ENCODE data around the gene ANKRD60. TPM values are rescaled to one million over a fixed set of nuclear protein-coding genes. Genes with fewer than 3 reads are reported as not detected.

Gene ANKRD60
- total and polyA plus RNA-seq, 5 donors: not detected

DNA sequence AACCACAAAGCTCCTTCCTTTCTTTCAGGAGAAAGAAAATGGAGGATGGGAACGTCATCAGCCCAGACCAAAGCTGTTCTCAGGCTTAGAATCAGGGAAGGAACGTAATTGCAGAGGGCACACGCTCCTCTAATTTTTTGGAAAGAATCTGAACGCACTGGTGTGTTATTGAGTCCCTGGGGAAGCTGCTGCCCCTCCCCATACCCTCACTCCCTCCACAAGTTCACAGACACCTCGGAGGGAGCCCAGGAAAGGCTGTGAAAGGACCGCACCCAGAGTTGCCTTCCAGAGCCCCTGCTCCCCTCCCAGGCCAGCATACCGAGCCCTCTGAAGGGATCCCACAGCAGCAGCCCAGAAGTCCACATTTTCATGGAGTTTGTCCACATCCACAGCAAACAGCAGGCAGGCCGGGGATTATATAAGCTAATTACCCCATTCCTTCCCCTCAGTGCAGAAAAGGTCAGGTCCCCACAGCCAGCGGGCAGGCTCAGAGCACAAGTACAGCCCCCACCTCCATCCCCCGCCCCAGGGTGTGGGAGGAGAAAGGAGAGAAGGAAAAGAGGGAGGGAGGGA, 53.7 kb downstream of the ANKRD60 start:
- WGBS: 47% methylated on average over 10 of the region's 10 CpGs
- intact Hi-C loops (cut with DNase I): loop anchor here in 1 of 4 donors (10.0 kb wide), 1 partner anchor 520 kb away; no protein-coding TSS in a partner anchor
- Histone ChIP-seq H3K4me3 (ENCODE audit: low read length) (no peak overlapping the region), H3K27ac (ENCODE audit: low read length) (peak overlapping the region; percentile 90), H3K9me3 (ENCODE audit: control insufficient read depth, low read length) (no peaks in the 10 kb centered on the region), H3K4me1 (ENCODE audit: control insufficient read depth, insufficient read depth, low read length) (no peaks in the 10 kb centered on the region), H3K27me3 (ENCODE audit: control insufficient read depth, insufficient read depth) (no peaks in the 10 kb centered on the region)
- peak; percentile 59 to 85 for ATAC-seq
- peak; percentile 43 to 90 (median 81) for DNase-seq

DNA sequence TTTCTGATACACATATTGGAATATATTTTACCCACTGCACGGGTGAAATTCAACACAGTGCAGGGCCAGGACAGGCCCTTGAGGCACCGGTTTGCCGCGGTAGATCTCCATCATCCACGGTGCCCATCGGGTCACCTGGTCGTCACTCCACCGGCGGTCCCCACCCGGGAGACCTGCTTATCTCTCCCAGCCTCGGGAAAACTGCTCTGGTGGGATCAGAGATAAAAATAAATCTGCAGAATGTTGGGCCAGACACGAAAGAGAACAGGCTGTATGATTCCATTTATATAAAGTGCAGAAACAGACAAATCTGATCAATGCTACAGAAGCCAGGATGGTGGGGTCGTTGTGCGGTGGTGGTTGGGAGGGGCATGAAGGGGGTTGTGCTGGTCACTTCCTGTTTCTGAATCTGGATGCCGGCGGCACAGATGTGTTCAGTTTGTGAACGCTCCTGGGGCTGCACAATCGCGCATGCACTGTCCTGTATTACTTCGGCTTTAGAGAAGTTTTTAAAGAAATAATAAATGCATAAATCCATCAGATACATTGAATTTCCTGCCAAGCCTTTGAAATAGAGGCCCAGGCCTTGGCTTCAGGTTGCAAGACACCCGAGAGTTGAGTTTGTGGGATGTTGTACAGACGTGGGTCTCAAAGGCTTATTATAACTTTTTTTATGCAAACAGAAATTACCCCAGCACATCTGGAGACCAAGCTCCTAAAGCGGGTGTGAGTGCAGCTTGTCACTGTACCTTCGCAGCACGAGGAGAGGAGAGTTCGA, 54.3 kb downstream of the ANKRD60 start:
- intact Hi-C loops (cut with DNase I): loop anchor here in 1 of 4 donors (10.0 kb wide), 1 partner anchor 519 kb away; no protein-coding TSS in a partner anchor
- no peaks in the 10 kb centered on the region for H3K27me3 ChIP-seq (ENCODE audit: control insufficient read depth, insufficient read depth)
- no peak for DNase-seq
- H3K4me3 ChIP-seq (ENCODE audit: low read length): no peak overlapping the region
- peak overlapping the region; percentile 90 for H3K27ac ChIP-seq (ENCODE audit: low read length)
- H3K4me1 ChIP-seq (ENCODE audit: control insufficient read depth, insufficient read depth, low read length): no peaks in the 10 kb centered on the region
- no peak for ATAC-seq
- 46% methylated on average over 26 of the region's 26 CpGs for whole genome bisulfite sequencing
- H3K9me3 ChIP-seq (ENCODE audit: control insufficient read depth, low read length): no peaks in the 10 kb centered on the region

- Histone ChIP-seq H3K27ac (ENCODE audit: low read length) (no peak overlapping the region), H3K4me3 (ENCODE audit: low read length) (no peak overlapping the region), H3K9me3 (ENCODE audit: control insufficient read depth, low read length) (no peaks in the 10 kb centered on the region), H3K27me3 (ENCODE audit: control insufficient read depth, insufficient read depth) (no peaks in the 10 kb centered on the region), H3K4me1 (ENCODE audit: control insufficient read depth, insufficient read depth, low read length) (no peaks in the 10 kb centered on the region)
- intact Hi-C loops (cut with DNase I): loop anchor here in 1 of 4 donors (10.0 kb wide), 1 partner anchor 518 kb away; no protein-coding TSS in a partner anchor
- 86% methylated on average over 9 of the region's 9 CpGs for WGBS
- ATAC-seq (no peak), DNase-seq (no peak)
These were observed 55.4 kb downstream of the ANKRD60 start for GRCh38 chr20:58173091-58173490.

- intact Hi-C loops (cut with DNase I): loop anchor here in 1 of 4 donors (10.0 kb wide), 1 partner anchor 517 kb away; no protein-coding TSS in a partner anchor
- Histone ChIP-seq H3K27me3 (ENCODE audit: control insufficient read depth, insufficient read depth) (no peaks in the 10 kb centered on the region), H3K27ac (ENCODE audit: low read length) (no peak overlapping the region), H3K4me1 (ENCODE audit: control insufficient read depth, insufficient read depth, low read length) (no peaks in the 10 kb centered on the region), H3K9me3 (ENCODE audit: control insufficient read depth, low read length) (no peaks in the 10 kb centered on the region), H3K4me3 (ENCODE audit: low read length) (no peak overlapping the region)
- DNase-seq: no peak
- no peak for ATAC-seq
- 86% methylated on average over 8 of the region's 8 CpGs for WGBS
These were observed 56.5 kb downstream of the ANKRD60 start for GRCh38 chr20:58171796-58172425.

- no peaks in the 10 kb centered on the region for H3K9me3 ChIP-seq (ENCODE audit: control insufficient read depth, low read length)
- H3K4me1 ChIP-seq (ENCODE audit: control insufficient read depth, insufficient read depth, low read length): no peaks in the 10 kb centered on the region
- 88% methylated on average over 4 of the region's 4 CpGs for WGBS
- no peak for DNase-seq
- H3K27me3 ChIP-seq (ENCODE audit: control insufficient read depth, insufficient read depth): no peaks in the 10 kb centered on the region
- intact Hi-C loops (cut with DNase I): no loop called here
- ATAC-seq: no peak
- no peak overlapping the region for H3K4me3 ChIP-seq (ENCODE audit: low read length)
- H3K27ac ChIP-seq (ENCODE audit: low read length): no peak overlapping the region
These were observed 59.0 kb downstream of the ANKRD60 start for GRCh38 chr20:58169450-58169849.

DNA sequence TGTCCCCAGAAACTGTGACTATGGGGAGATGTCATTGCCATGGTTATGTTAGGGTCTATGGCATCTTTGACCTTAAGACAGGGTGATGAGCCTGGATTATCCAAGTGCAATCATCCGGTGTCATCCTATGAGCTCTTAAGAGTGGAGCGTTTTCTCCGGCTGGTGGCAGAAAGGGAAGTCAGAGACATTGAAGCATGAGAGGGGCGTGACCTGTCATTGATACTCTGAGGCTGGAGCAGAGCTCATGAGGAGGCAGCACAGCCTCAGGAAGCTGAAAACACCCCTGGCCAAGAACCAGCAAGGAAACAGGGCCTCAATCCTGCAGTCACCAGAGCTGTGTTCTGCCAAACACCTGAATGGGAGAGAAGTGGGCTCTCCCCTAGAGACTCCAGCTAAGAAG, 59.6 kb downstream of the ANKRD60 start:
- no peak overlapping the region for H3K27ac ChIP-seq (ENCODE audit: low read length)
- no peak overlapping the region for H3K4me3 ChIP-seq (ENCODE audit: low read length)
- H3K9me3 ChIP-seq (ENCODE audit: control insufficient read depth, low read length): no peaks in the 10 kb centered on the region
- intact Hi-C loops (cut with DNase I): no loop called here
- no peak for DNase-seq
- WGBS: 56% methylated on average over 4 of the region's 4 CpGs
- no peaks in the 10 kb centered on the region for H3K27me3 ChIP-seq (ENCODE audit: control insufficient read depth, insufficient read depth)
- no peaks in the 10 kb centered on the region for H3K4me1 ChIP-seq (ENCODE audit: control insufficient read depth, insufficient read depth, low read length)
- ATAC-seq: no peak

DNA sequence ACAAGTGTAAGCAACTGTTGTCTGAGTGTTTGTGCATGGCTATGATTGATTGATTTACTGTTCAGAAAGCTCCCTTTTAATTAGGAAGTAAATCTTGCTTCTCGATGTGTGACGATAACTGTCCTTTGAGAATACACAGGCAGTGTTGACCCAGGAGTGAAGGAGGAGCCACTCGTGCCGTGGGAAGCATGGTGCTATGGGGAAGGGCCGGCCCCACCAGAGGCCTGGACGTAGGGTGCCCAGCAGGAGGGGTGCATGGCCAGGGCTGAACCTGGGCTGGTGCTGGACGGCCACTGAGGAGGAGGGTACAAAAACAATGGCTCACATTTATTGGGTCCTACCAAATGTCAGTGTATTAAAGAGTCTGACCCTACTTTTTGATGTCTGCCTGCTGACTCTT, 60.7 kb downstream of the ANKRD60 start:
- intact Hi-C loops (cut with DNase I): no loop called here
- DNase-seq (no peak), ATAC-seq (no peak)
- Histone ChIP-seq H3K27ac (ENCODE audit: low read length) (no peak overlapping the region), H3K4me1 (ENCODE audit: control insufficient read depth, insufficient read depth, low read length) (no peaks in the 10 kb centered on the region), H3K9me3 (ENCODE audit: control insufficient read depth, low read length) (no peaks in the 10 kb centered on the region), H3K27me3 (ENCODE audit: control insufficient read depth, insufficient read depth) (no peaks in the 10 kb centered on the region), H3K4me3 (ENCODE audit: low read length) (no peak overlapping the region)
- 78% methylated on average over 7 of the region's 7 CpGs for WGBS

Other genes starting within 250 kb of the ANKRD60 start
- 10 to 100 TPM in 1 of 4 donors, 1 to 10 TPM in 3; 7.9 to 10.4 (median 9.3) TPM for gene RAB22A, start 81.1 kb upstream of the ANKRD60 start, total RNA-seq
- 4.1 TPM for gene RAB22A, start 81.1 kb upstream of the ANKRD60 start, polyA plus RNA-seq
- 10 to 100 TPM; 59.6 to 64.7 (median 63.6) TPM for gene VAPB, start 160.6 kb upstream of the ANKRD60 start, total RNA-seq
- 30.6 TPM for gene VAPB, start 160.6 kb upstream of the ANKRD60 start, polyA plus RNA-seq

Data from right cardiac atrium (tissue), 5 donors.